RWPE2 (cell line): Measurements from ENCODE around the gene MRPL36.

Experiments used
- ATAC-seq: fragments of 200-7000 bp; cut with Tn5 transposase; 3 replicates; pipeline ENCODE4 v1.9.1; 2021; ENCODE audit warnings: low read depth
- DNase-seq: peaks from one replicate; pipeline ENCODE4 v3.0.0-alpha.2; 2020; ENCODE audit warnings: low spot score
- H3K27ac ChIP-seq: fragments of 450-650 bp; 2 replicates; pipeline ENCODE4 v1.5.1; 2017; ENCODE audit warnings: mild to moderate bottlenecking; ENCODE audit not compliant: poor library complexity, severe bottlenecking
- H3K27me3 ChIP-seq: fragments of 250-450 bp; sonication (Bioruptor Pico); 2 replicates; pipeline ENCODE4 v1.5.1; 2021; ENCODE audit warnings: mild to moderate bottlenecking, moderate library complexity; ENCODE audit not compliant: insufficient read depth, poor library complexity, severe bottlenecking
- H3K36me3 ChIP-seq: fragments of 250-450 bp; sonication (Bioruptor Pico); 2 replicates; pipeline ENCODE4 v1.5.1; 2020; ENCODE audit warnings: low read depth, mild to moderate bottlenecking, moderate library complexity
- H3K4me1 ChIP-seq: fragments of 250-450 bp; sonication (Bioruptor Pico); 2 replicates; pipeline ENCODE4 v1.5.1; 2021; ENCODE audit warnings: mild to moderate bottlenecking, moderate library complexity; ENCODE audit not compliant: insufficient read depth, poor library complexity, severe bottlenecking
- H3K4me3 ChIP-seq: fragments of 250-450 bp; sonication (Bioruptor Pico); 2 replicates; pipeline ENCODE4 v1.5.1; 2021; ENCODE audit warnings: mild to moderate bottlenecking, moderate library complexity; ENCODE audit not compliant: severe bottlenecking
- H3K9me3 ChIP-seq: fragments of 250-450 bp; sonication (Bioruptor Pico); 2 replicates; pipeline ENCODE4 v1.5.1; 2021; ENCODE audit warnings: mild to moderate bottlenecking, moderate library complexity; ENCODE audit not compliant: severe bottlenecking
- TF ChIP-seq, protein P1 (sequence below): fragments of 450-650 bp; IDR thresholded peaks from one replicate; pipeline ENCODE4 v1.5.1; 2017; ENCODE audit warnings: mild to moderate bottlenecking, moderate library complexity; ENCODE audit not compliant: poor library complexity, severe bottlenecking

Gene MRPL36

DNA sequence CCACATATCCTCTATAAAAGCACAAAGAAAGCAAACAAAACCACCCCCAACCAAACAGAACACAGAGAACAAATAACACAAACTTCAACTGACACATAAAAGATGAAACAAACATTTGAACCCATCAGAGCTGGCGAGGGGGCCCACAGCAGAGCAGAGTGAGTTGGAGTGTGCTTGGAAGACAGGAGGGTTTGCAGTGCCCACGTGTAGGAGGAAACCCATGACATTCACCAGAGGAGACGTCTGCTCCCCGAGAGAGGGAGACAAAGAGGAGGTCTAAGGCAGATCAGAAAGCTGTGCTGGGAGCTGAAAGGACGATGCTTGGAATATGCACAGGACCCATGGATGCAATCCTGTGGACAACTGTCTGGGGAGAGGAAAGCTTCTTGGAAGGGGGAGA is 27.0 kb downstream of the MRPL36 start:
- Histone ChIP-seq H3K4me3 (no peak overlapping the region), H3K36me3 (no peaks in the 10 kb centered on the region), H3K27me3 (peaks cover 4% of the 10 kb centered on the region), H3K9me3 (no peaks in the 10 kb centered on the region), H3K27ac (no peak overlapping the region), H3K4me1 (no peaks in the 10 kb centered on the region)
- DNase-seq = no peak
- TF ChIP-seq, protein P1, sequence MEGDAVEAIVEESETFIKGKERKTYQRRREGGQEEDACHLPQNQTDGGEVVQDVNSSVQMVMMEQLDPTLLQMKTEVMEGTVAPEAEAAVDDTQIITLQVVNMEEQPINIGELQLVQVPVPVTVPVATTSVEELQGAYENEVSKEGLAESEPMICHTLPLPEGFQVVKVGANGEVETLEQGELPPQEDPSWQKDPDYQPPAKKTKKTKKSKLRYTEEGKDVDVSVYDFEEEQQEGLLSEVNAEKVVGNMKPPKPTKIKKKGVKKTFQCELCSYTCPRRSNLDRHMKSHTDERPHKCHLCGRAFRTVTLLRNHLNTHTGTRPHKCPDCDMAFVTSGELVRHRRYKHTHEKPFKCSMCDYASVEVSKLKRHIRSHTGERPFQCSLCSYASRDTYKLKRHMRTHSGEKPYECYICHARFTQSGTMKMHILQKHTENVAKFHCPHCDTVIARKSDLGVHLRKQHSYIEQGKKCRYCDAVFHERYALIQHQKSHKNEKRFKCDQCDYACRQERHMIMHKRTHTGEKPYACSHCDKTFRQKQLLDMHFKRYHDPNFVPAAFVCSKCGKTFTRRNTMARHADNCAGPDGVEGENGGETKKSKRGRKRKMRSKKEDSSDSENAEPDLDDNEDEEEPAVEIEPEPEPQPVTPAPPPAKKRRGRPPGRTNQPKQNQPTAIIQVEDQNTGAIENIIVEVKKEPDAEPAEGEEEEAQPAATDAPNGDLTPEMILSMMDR = peak; percentile 61
- ATAC-seq = peak; percentile 91

DNA sequence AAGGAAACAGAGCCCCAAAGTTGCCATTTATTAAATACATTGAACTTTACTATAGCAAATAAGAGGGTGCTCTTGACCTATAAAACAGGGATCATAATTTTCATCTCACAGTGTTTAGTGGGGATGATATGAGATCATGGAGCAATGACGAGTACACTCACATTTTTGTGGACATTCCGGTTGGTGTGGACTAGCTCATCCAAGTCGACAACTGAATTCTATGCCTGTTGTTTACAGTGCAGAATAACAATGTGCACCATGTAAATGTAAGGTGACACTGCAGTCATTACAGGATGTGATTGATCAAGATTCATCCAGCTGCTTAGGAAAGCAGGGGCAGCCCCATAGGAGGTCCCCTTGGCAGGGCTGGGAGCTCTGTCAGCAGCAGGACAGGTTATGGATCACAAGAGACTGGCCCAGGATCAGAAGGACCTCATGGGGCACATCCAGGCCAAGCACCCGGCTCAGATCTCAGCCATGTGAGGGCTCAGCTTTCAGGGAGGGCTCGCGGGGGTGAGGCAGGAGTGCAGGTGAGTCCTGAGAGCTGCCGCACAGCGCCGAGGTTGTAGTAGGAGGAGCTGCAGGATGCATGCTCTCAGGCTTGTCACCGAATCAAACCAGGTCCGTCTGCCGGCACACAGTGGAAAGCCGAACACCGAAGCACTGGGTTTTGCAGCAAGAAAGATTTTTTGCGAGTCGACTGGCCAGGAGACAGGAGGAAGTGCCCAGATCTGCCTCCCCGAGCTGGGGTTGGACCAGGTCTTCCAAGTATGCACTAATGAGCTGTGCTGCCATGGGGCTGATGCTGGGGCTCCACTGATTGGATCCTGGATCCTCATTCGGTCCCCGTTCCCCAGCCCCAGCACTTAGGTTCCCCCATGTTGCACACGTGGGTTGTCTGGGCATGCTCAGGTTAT is 28.2 kb downstream of the MRPL36 start:
- Histone ChIP-seq H3K27ac (no peak overlapping the region), H3K27me3 (peaks cover 15% of the 10 kb centered on the region), H3K9me3 (no peaks in the 10 kb centered on the region), H3K4me1 (no peaks in the 10 kb centered on the region), H3K36me3 (no peaks in the 10 kb centered on the region), H3K4me3 (no peak overlapping the region)
- TF ChIP-seq, protein P1 = no peak
- DNase-seq (peak; percentile 60), ATAC-seq (no peak)

DNA sequence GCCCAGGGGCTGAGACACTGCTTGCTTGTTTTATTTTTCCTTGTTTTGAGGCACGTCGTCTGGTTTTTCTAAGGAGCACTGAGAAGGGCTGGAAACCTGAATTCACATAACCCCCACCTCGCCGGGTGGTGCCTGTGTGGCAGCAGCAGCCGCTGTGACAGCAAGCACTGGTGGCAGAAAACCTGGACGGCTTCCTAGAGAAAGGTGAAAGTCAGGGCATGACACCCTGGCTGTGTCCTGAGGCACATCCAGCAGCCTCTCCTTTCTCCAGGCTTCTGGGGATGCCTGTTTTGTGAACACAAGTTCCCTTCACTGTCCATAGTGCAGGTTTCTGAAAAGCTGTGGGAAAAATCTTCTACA is 29.2 kb downstream of the MRPL36 start:
- Histone ChIP-seq H3K27me3 (peaks cover 19% of the 10 kb centered on the region), H3K9me3 (no peaks in the 10 kb centered on the region), H3K36me3 (no peaks in the 10 kb centered on the region), H3K4me3 (no peak overlapping the region), H3K4me1 (no peaks in the 10 kb centered on the region), H3K27ac (no peak overlapping the region)
- TF ChIP-seq, protein P1 = no peak
- DNase-seq (no peak), ATAC-seq (no peak)

GRCh38 chr5:1769752-1770442 is 29.7 kb downstream of the MRPL36 start:
- Histone ChIP-seq H3K4me3 (no peak overlapping the region), H3K36me3 (no peaks in the 10 kb centered on the region), H3K27me3 (peaks cover 24% of the 10 kb centered on the region), H3K9me3 (no peaks in the 10 kb centered on the region), H3K27ac (no peak overlapping the region), H3K4me1 (no peaks in the 10 kb centered on the region)
- DNase-seq (peak; percentile 65), ATAC-seq (no peak)
- TF ChIP-seq, protein P1 = no peak
